Measurements from ENCODE around the gene RGS13.

The RGS13 gene

GRCh38 chr1:192627901-192628300 is 8.0 kb upstream of the RGS13 start:
- H3K9me3 ChIP-seq (ENCODE audit: control insufficient read depth in 2 of 2, low read length in 2 of 2), result no peaks in the 10 kb centered on the region
- no peaks in the 10 kb centered on the region for H3K27me3 ChIP-seq (ENCODE audit: control insufficient read depth in 1 of 2, insufficient read depth in 2 of 2, low read length in 2 of 2)
- no peaks in the 10 kb centered on the region for H3K4me1 ChIP-seq (ENCODE audit: control insufficient read depth, insufficient read depth, low read length)
- no peaks in the 10 kb centered on the region for H3K36me3 ChIP-seq (ENCODE audit: control insufficient read depth in 2 of 2, insufficient read depth in 2 of 2, low read length in 2 of 2)
- H3K9ac ChIP-seq (ENCODE audit: low read length in 2 of 2), result no peak overlapping the region
- H3K27ac ChIP-seq (ENCODE audit: low read length), result no peak overlapping the region
- H3K4me3 ChIP-seq (ENCODE audit: low read length in 2 of 2), result no peak overlapping the region

GRCh38 chr1:192628396-192629057 is 7.4 kb upstream of the RGS13 start:
- no peak overlapping the region for H3K4me3 ChIP-seq (ENCODE audit: low read length in 2 of 2)
- H3K9ac ChIP-seq (ENCODE audit: low read length in 2 of 2), result no peak overlapping the region
- no peaks in the 10 kb centered on the region for H3K27me3 ChIP-seq (ENCODE audit: control insufficient read depth in 1 of 2, insufficient read depth in 2 of 2, low read length in 2 of 2)
- no peaks in the 10 kb centered on the region for H3K4me1 ChIP-seq (ENCODE audit: control insufficient read depth, insufficient read depth, low read length)
- no peaks in the 10 kb centered on the region for H3K36me3 ChIP-seq (ENCODE audit: control insufficient read depth in 2 of 2, insufficient read depth in 2 of 2, low read length in 2 of 2)
- H3K27ac ChIP-seq (ENCODE audit: low read length), result no peak overlapping the region
- no peaks in the 10 kb centered on the region for H3K9me3 ChIP-seq (ENCODE audit: control insufficient read depth in 2 of 2, low read length in 2 of 2)

GRCh38 chr1:192629612-192630011 is 6.3 kb upstream of the RGS13 start:
- Histone ChIP-seq H3K9ac (ENCODE audit: low read length in 2 of 2) (no peak overlapping the region), H3K36me3 (ENCODE audit: control insufficient read depth in 2 of 2, insufficient read depth in 2 of 2, low read length in 2 of 2) (no peaks in the 10 kb centered on the region), H3K27ac (ENCODE audit: low read length) (no peak overlapping the region), H3K9me3 (ENCODE audit: control insufficient read depth in 2 of 2, low read length in 2 of 2) (no peaks in the 10 kb centered on the region), H3K4me1 (ENCODE audit: control insufficient read depth, insufficient read depth, low read length) (no peaks in the 10 kb centered on the region), H3K4me3 (ENCODE audit: low read length in 2 of 2) (no peak overlapping the region), H3K27me3 (ENCODE audit: control insufficient read depth in 1 of 2, insufficient read depth in 2 of 2, low read length in 2 of 2) (no peaks in the 10 kb centered on the region)

GRCh38 chr1:192630521-192631287 is 5.2 kb upstream of the RGS13 start:
- H3K27ac ChIP-seq (ENCODE audit: low read length), result no peak overlapping the region

GRCh38 chr1:192631749-192632148 is 4.2 kb upstream of the RGS13 start:
- Histone ChIP-seq H3K36me3 (ENCODE audit: control insufficient read depth in 2 of 2, insufficient read depth in 2 of 2, low read length in 2 of 2) (no peaks in the 10 kb centered on the region), H3K9me3 (ENCODE audit: control insufficient read depth in 2 of 2, low read length in 2 of 2) (no peaks in the 10 kb centered on the region), H3K4me1 (ENCODE audit: control insufficient read depth, insufficient read depth, low read length) (no peaks in the 10 kb centered on the region), H3K27me3 (ENCODE audit: control insufficient read depth in 1 of 2, insufficient read depth in 2 of 2, low read length in 2 of 2) (no peaks in the 10 kb centered on the region), H3K9ac (ENCODE audit: low read length in 2 of 2) (no peak overlapping the region), H3K27ac (ENCODE audit: low read length) (no peak overlapping the region), H3K4me3 (ENCODE audit: low read length in 2 of 2) (no peak overlapping the region)

More at GRCh38 chr1:192630521-192631287, 5.2 kb upstream of the RGS13 start:
- Histone ChIP-seq H3K36me3 (ENCODE audit: control insufficient read depth in 2 of 2, insufficient read depth in 2 of 2, low read length in 2 of 2) (no peaks in the 10 kb centered on the region), H3K9me3 (ENCODE audit: control insufficient read depth in 2 of 2, low read length in 2 of 2) (no peaks in the 10 kb centered on the region), H3K4me1 (ENCODE audit: control insufficient read depth, insufficient read depth, low read length) (no peaks in the 10 kb centered on the region), H3K27me3 (ENCODE audit: control insufficient read depth in 1 of 2, insufficient read depth in 2 of 2, low read length in 2 of 2) (no peaks in the 10 kb centered on the region), H3K4me3 (ENCODE audit: low read length in 2 of 2) (no peak overlapping the region), H3K9ac (ENCODE audit: low read length in 2 of 2) (no peak overlapping the region)

GRCh38 chr1:192632188-192632587 is 3.8 kb upstream of the RGS13 start:
- no peak overlapping the region for H3K4me3 ChIP-seq (ENCODE audit: low read length in 2 of 2)
- no peaks in the 10 kb centered on the region for H3K9me3 ChIP-seq (ENCODE audit: control insufficient read depth in 2 of 2, low read length in 2 of 2)
- no peaks in the 10 kb centered on the region for H3K27me3 ChIP-seq (ENCODE audit: control insufficient read depth in 1 of 2, insufficient read depth in 2 of 2, low read length in 2 of 2)
- no peaks in the 10 kb centered on the region for H3K36me3 ChIP-seq (ENCODE audit: control insufficient read depth in 2 of 2, insufficient read depth in 2 of 2, low read length in 2 of 2)
- H3K27ac ChIP-seq (ENCODE audit: low read length), result no peak overlapping the region
- H3K9ac ChIP-seq (ENCODE audit: low read length in 2 of 2), result no peak overlapping the region
- H3K4me1 ChIP-seq (ENCODE audit: control insufficient read depth, insufficient read depth, low read length), result no peaks in the 10 kb centered on the region

- Histone ChIP-seq H3K27ac (ENCODE audit: low read length) (no peak overlapping the region), H3K4me1 (ENCODE audit: control insufficient read depth, insufficient read depth, low read length) (no peaks in the 10 kb centered on the region), H3K9ac (ENCODE audit: low read length in 2 of 2) (no peak overlapping the region), H3K4me3 (ENCODE audit: low read length in 2 of 2) (no peak overlapping the region), H3K27me3 (ENCODE audit: control insufficient read depth in 1 of 2, insufficient read depth in 2 of 2, low read length in 2 of 2) (no peaks in the 10 kb centered on the region), H3K36me3 (ENCODE audit: control insufficient read depth in 2 of 2, insufficient read depth in 2 of 2, low read length in 2 of 2) (no peaks in the 10 kb centered on the region), H3K9me3 (ENCODE audit: control insufficient read depth in 2 of 2, low read length in 2 of 2) (no peaks in the 10 kb centered on the region)
Observed at GRCh38 chr1:192632641-192633532, 3.1 kb upstream of the RGS13 start.

GRCh38 chr1:192633533-192634253 is 2.3 kb upstream of the RGS13 start:
- Histone ChIP-seq H3K9me3 (ENCODE audit: control insufficient read depth in 2 of 2, low read length in 2 of 2) (no peaks in the 10 kb centered on the region), H3K27ac (ENCODE audit: low read length) (no peak overlapping the region), H3K4me1 (ENCODE audit: control insufficient read depth, insufficient read depth, low read length) (no peaks in the 10 kb centered on the region), H3K36me3 (ENCODE audit: control insufficient read depth in 2 of 2, insufficient read depth in 2 of 2, low read length in 2 of 2) (no peaks in the 10 kb centered on the region), H3K4me3 (ENCODE audit: low read length in 2 of 2) (no peak overlapping the region), H3K27me3 (ENCODE audit: control insufficient read depth in 1 of 2, insufficient read depth in 2 of 2, low read length in 2 of 2) (no peaks in the 10 kb centered on the region), H3K9ac (ENCODE audit: low read length in 2 of 2) (no peak overlapping the region)

- H3K9ac ChIP-seq (ENCODE audit: low read length in 2 of 2), result no peak overlapping the region
- H3K4me1 ChIP-seq (ENCODE audit: control insufficient read depth, insufficient read depth, low read length), result no peaks in the 10 kb centered on the region
- H3K27ac ChIP-seq (ENCODE audit: low read length), result no peak overlapping the region
- no peak overlapping the region for H3K4me3 ChIP-seq (ENCODE audit: low read length in 2 of 2)
- H3K9me3 ChIP-seq (ENCODE audit: control insufficient read depth in 2 of 2, low read length in 2 of 2), result no peaks in the 10 kb centered on the region
- H3K27me3 ChIP-seq (ENCODE audit: control insufficient read depth in 1 of 2, insufficient read depth in 2 of 2, low read length in 2 of 2), result no peaks in the 10 kb centered on the region
- no peaks in the 10 kb centered on the region for H3K36me3 ChIP-seq (ENCODE audit: control insufficient read depth in 2 of 2, insufficient read depth in 2 of 2, low read length in 2 of 2)
Observed at GRCh38 chr1:192635041-192635440, 906 bp upstream of the RGS13 start.

GRCh38 chr1:192639607-192640368 is 3.8 kb downstream of the RGS13 start:
- H3K27me3 ChIP-seq (ENCODE audit: control insufficient read depth in 1 of 2, insufficient read depth in 2 of 2, low read length in 2 of 2), result no peaks in the 10 kb centered on the region
- H3K9ac ChIP-seq (ENCODE audit: low read length in 2 of 2), result no peak overlapping the region
- no peaks in the 10 kb centered on the region for H3K36me3 ChIP-seq (ENCODE audit: control insufficient read depth in 2 of 2, insufficient read depth in 2 of 2, low read length in 2 of 2)
- H3K4me3 ChIP-seq (ENCODE audit: low read length in 2 of 2), result no peak overlapping the region
- H3K27ac ChIP-seq (ENCODE audit: low read length), result no peak overlapping the region
- H3K9me3 ChIP-seq (ENCODE audit: control insufficient read depth in 2 of 2, low read length in 2 of 2), result no peaks in the 10 kb centered on the region
- H3K4me1 ChIP-seq (ENCODE audit: control insufficient read depth, insufficient read depth, low read length), result no peaks in the 10 kb centered on the region
